WERI-Rb-1 (cell line): Measurements from ENCODE around the gene ANKS6.

Experiments
- DNase-seq: peaks from one replicate; pipeline ENCODE4 v3.0.0-alpha.2; 2020
- H3K27ac ChIP-seq: fragments of 250-450 bp; sonication (Bioruptor Pico); 2 replicates; pipeline ENCODE4 v1.5.1; 2020; ENCODE audit warnings: mild to moderate bottlenecking, moderate library complexity
- H3K27me3 ChIP-seq: fragments of 250-450 bp; sonication (Bioruptor Pico); 2 replicates; pipeline ENCODE4 v1.5.1; 2021; ENCODE audit warnings: mild to moderate bottlenecking, low read depth, moderate library complexity; ENCODE audit not compliant: insufficient read depth, severe bottlenecking
- H3K36me3 ChIP-seq: fragments of 250-450 bp; sonication (Bioruptor Pico); 2 replicates; pipeline ENCODE4 v1.5.1; 2020; ENCODE audit warnings: mild to moderate bottlenecking, moderate library complexity
- H3K4me3 ChIP-seq: 2 replicates; pipeline ENCODE4 v1.5.1; 2011; ENCODE audit warnings: low read depth, mild to moderate bottlenecking, control low read depth, low read length
- H3K9me3 ChIP-seq: fragments of 250-450 bp; sonication (Bioruptor Pico); 2 replicates; pipeline ENCODE4 v1.5.1; 2021; ENCODE audit warnings: mild to moderate bottlenecking, moderate library complexity; ENCODE audit not compliant: severe bottlenecking
- TF ChIP-seq, protein P1 (sequence below): IDR thresholded peaks from 2 replicates; pipeline ENCODE4 v1.5.1; 2011; ENCODE audit warnings: low read depth, mild to moderate bottlenecking, control low read depth, inconsistent platforms, low read length

ANKS6 gene

DNA sequence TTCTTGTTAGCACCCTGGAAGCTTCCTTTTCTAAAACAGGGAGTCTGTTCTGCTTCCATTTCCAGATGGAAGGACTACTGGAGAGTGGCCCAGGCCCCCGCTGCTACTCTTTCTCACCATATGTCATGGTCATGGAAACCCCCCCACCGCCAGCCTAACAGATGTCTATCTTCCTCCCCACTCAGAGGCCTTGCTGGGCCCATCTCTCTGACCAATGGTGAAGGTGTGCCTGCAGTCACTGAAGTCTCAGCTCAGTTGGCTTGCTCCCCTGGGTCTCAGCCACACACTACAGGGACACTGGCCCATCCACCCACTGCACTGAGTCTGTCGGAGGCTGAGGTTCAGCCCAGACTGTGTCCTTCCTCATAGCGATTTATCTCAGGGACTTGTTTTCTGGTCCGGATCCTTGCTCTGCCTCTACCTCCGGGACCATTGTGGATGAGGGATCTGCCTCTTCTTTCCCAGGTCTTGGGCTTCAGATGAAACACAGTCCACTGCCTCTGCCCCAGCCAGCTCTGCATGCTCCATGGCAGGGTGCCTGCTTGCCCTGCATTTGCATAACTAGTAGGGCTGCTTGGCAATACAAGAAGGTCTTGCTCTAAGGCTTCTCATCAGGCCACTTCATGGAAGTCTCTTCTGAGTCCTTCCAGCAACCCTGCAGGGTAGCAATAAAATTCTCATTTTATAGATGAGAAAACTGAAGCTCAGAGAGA is 42.0 kb upstream of the ANKS6 start:
- H3K27me3 ChIP-seq, result no peaks in the 10 kb centered on the region
- H3K9me3 ChIP-seq, result no peaks in the 10 kb centered on the region
- peak; percentile 76 for DNase-seq
- peaks cover 50% of the 10 kb centered on the region for H3K36me3 ChIP-seq
- no peak overlapping the region for H3K4me3 ChIP-seq
- H3K27ac ChIP-seq, result peak overlapping the region; percentile 15; the same call in 1 of the 2 replicates
- TF ChIP-seq, protein P1, sequence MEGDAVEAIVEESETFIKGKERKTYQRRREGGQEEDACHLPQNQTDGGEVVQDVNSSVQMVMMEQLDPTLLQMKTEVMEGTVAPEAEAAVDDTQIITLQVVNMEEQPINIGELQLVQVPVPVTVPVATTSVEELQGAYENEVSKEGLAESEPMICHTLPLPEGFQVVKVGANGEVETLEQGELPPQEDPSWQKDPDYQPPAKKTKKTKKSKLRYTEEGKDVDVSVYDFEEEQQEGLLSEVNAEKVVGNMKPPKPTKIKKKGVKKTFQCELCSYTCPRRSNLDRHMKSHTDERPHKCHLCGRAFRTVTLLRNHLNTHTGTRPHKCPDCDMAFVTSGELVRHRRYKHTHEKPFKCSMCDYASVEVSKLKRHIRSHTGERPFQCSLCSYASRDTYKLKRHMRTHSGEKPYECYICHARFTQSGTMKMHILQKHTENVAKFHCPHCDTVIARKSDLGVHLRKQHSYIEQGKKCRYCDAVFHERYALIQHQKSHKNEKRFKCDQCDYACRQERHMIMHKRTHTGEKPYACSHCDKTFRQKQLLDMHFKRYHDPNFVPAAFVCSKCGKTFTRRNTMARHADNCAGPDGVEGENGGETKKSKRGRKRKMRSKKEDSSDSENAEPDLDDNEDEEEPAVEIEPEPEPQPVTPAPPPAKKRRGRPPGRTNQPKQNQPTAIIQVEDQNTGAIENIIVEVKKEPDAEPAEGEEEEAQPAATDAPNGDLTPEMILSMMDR, result no peak

DNA sequence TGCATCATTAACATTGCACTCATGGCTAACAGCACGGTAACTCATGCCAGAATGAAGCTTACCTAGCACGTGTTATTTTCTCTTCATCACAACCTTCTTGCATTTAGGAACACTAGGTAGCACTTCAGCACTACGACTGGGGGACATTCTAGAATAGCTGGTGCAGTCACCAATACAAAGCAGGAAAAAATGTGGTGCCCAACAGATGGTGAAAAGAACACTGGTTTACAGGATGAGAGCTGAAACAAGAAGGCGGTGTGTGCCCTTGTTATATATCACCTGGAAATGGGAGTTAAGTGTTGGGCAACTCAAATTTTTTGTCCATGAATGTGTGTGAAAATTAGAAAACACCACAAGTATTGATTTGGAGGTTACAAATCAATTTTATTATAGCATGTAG is 41.2 kb upstream of the ANKS6 start:
- DNase-seq, result no peak
- Histone ChIP-seq H3K9me3 (no peaks in the 10 kb centered on the region), H3K4me3 (no peak overlapping the region), H3K36me3 (peaks cover 56% of the 10 kb centered on the region), H3K27me3 (no peaks in the 10 kb centered on the region), H3K27ac (no peak overlapping the region; the same call in 1 of the 2 replicates)
- TF ChIP-seq, protein P1, result no peak

DNA sequence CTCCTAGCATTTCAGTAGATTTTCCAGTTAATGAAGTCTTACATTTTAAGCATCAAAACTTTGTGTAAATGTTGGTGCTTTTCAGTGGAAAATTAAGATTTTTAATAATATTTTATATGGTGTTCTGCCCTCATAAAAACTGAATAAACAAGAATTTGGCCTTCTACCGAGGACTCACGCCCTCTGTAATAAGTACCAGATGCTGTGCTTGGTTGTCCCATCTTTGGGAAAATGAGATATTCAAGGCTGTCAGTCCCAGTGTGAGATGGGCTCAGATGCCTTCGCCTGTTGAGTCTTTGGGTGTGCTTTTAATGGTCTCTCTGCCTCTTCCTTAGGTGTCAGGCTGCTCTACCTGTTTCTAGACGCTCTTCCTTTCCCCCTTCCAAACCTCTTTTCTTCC is 39.9 kb upstream of the ANKS6 start:
- no peaks in the 10 kb centered on the region for H3K9me3 ChIP-seq
- H3K4me3 ChIP-seq, result no peak overlapping the region
- DNase-seq, result no peak
- TF ChIP-seq, protein P1, result no peak
- H3K27ac ChIP-seq, result peak overlapping the region; percentile 31
- peaks cover 66% of the 10 kb centered on the region for H3K36me3 ChIP-seq
- no peaks in the 10 kb centered on the region for H3K27me3 ChIP-seq

DNA sequence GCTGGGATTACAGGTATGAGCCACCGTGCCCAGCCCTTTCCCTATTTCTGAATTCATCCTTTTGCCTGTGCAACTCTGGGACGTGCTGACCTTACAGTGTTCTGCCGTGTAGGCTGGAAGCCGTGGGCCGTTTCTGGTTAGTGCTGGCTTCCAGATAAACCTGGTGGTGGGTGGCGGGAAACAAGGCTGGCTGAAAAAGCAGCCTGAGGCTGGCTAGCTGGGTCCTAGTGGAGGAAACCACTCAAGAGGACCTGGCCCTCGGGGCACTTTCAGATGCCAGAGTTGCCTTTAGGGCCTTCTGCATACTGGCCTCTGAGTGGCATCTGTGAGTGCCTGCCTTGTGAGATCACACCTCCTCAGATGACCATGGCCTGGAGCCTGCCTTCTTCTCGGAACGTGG is 38.0 kb upstream of the ANKS6 start:
- Histone ChIP-seq H3K27ac (no peak overlapping the region), H3K9me3 (no peaks in the 10 kb centered on the region), H3K4me3 (no peak overlapping the region), H3K36me3 (peaks cover 63% of the 10 kb centered on the region), H3K27me3 (no peaks in the 10 kb centered on the region)
- TF ChIP-seq, protein P1, result no peak
- DNase-seq, result no peak

DNA sequence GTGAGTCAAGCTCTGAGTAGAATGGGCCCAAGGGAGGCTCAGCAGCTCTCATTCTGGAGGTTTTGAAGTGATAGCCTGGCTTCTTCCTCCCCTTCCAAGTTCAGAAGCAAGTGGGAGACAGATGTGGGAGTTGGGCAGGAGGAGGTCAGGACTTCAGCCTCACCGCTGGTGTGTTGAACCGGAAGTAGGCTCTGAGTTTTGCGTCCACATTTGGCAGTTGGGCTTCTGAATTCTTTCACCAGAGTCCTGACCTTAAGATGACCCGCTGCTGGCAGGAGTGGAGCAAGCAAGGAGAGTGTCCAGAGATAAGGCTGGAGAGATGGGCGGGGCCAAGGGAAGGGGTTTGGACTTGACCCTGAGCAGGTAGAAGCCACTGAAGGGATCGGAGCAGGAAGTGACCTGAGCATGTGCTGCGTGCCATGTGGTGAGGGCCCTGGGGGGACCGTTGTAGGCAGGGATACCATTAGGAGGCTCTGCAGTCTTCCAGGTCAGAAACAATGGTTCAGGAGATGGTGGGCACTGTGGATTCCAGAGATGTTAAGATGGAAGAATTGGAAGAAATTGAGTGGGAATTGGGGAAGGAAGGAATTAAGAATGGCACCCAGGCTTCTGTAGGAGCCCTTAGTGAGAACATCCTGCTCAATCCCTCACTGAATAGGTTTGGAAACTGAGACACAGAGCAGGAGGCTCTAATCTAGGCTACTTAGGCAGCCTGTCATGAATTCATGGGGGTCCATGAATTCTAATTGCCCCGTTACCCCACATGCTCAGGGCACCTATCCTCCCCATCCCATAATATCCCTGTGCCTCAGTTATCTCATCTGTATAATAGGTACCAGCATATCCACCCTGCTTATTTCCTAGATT is 37.0 kb upstream of the ANKS6 start:
- DNase-seq, result no peak
- no peaks in the 10 kb centered on the region for H3K27me3 ChIP-seq
- H3K27ac ChIP-seq, result no peak overlapping the region
- TF ChIP-seq, protein P1, result no peak
- H3K4me3 ChIP-seq, result no peak overlapping the region
- H3K36me3 ChIP-seq, result peaks cover 61% of the 10 kb centered on the region
- no peaks in the 10 kb centered on the region for H3K9me3 ChIP-seq
